ENCODE measurements around the gene TBCE. TPM values are rescaled to one million over a fixed set of nuclear protein-coding genes. Genes with fewer than 3 reads are reported as not detected.
"Not testable (repeated sequence)": the region's sequence is repeated elsewhere in the genome, so short reads cannot be mapped to it uniquely, and the experiment has no call there.

The TBCE gene
- total RNA-seq, 1 donor from 2014 or later: 41.3 TPM

DNA sequence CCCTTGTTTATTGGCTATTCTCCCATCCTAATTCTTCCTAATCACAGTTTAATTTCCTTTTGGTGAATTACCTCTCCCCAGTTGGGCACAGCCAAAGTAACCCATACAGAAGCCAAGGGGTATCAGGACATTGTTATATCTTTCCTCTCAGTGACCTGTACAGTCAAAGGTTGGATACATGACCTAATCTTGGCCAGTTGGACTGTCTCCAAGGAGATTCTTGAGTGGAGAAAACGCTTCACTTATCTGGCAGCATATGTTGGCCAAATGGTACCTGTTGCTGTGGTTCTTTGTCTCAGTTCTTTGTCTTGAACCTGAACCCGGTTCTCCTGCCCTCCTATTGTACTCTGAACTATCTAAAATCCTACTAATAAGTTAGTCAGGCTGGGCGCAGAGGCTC lies 15.3 kb upstream of the TBCE start:
- Mint-ChIP-seq H3K4me3 (no peak overlapping the region), H3K4me1 (peaks cover 1% of the 10 kb centered on the region), H3K27me3 (ENCODE audit: insufficient read depth, low read depth) (no peaks in the 10 kb centered on the region), H3K9me3 (no peaks in the 10 kb centered on the region), H3K36me3 (no peaks in the 10 kb centered on the region), H3K27ac (no peak overlapping the region)
- Histone ChIP-seq H3K9me3 (ENCODE audit: low read depth) (no peaks in the 10 kb centered on the region), H3F3A (ENCODE audit: low read depth) (peaks cover 10% of the 10 kb centered on the region), H4K20me1 (ENCODE audit: low read depth) (no peaks in the 10 kb centered on the region), H3K36me3 (no peaks in the 10 kb centered on the region), H3K79me2 (ENCODE audit: low read depth) (no peaks in the 10 kb centered on the region), H3K27me3 (no peaks in the 10 kb centered on the region), H3K27ac (no peak overlapping the region), H3K9ac (no peak overlapping the region), H2AFZ (replicated peaks) (no peak overlapping the region), H3K4me2 (no peak overlapping the region), H3K4me1 (peaks cover 2% of the 10 kb centered on the region), H3K4me3 (no peak overlapping the region)
- DNase-seq (ENCODE audit: low spot score): no peak
- no peak for TF ChIP-seq EZH2 (IDR thresholded peaks at IDR 0.05)
- TF ChIP-seq EZH2phosphoT487 (IDR thresholded peaks at IDR 0.05): no peak
- TF ChIP-seq, protein P1, sequence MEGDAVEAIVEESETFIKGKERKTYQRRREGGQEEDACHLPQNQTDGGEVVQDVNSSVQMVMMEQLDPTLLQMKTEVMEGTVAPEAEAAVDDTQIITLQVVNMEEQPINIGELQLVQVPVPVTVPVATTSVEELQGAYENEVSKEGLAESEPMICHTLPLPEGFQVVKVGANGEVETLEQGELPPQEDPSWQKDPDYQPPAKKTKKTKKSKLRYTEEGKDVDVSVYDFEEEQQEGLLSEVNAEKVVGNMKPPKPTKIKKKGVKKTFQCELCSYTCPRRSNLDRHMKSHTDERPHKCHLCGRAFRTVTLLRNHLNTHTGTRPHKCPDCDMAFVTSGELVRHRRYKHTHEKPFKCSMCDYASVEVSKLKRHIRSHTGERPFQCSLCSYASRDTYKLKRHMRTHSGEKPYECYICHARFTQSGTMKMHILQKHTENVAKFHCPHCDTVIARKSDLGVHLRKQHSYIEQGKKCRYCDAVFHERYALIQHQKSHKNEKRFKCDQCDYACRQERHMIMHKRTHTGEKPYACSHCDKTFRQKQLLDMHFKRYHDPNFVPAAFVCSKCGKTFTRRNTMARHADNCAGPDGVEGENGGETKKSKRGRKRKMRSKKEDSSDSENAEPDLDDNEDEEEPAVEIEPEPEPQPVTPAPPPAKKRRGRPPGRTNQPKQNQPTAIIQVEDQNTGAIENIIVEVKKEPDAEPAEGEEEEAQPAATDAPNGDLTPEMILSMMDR (IDR thresholded peaks at IDR 0.05): no peak

DNA sequence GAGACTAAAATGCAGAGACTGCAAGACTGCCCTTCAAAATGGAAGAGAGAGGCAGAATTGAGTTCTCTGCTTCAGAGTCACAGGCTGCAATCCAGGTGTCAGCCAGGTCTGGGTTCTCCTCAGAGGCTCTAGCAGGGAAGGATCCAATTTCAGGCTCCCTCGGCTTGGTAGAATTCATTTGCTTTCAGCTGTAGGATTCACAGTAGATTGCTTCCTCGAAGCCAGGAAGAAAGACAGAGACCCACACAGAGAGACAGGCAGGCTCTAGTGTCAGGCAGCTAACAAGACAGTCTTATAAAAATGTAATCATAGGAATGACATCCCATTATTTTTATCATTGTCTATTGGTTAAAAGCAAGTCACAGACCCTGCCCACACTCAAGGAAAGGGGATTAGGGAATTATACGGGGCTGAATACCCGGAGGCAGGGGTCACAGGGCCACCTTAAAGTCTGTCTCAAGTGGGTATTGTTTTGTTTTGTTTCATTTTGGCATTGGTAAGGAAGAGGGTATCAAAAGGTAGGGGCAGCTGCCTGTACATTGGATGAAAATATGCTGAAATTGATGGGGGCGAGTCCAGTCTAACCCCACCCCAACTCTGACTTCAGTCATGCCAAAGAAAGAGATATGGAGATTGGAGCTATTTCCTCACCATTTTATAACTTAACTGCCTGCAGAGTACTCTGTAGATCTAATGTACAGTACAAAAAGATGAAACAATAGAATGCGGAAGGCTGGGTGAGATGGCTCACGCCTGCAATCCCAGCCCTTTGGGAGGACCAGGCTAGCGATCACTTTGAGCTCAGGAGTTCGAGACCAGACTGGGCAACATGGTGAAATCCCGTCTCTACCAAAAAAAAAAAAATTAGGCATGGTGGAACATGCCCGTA lies 9.5 kb upstream of the TBCE start:
- H3K27me3 ChIP-seq: no peaks in the 10 kb centered on the region
- no peaks in the 10 kb centered on the region for H3K36me3 Mint-ChIP-seq
- H3K9me3 ChIP-seq (ENCODE audit: low read depth): no peaks in the 10 kb centered on the region
- no peaks in the 10 kb centered on the region for H3K36me3 ChIP-seq
- H3K9me3 Mint-ChIP-seq: no peaks in the 10 kb centered on the region
- no peak overlapping the region for H3K27ac ChIP-seq
- H3K9ac ChIP-seq: no peak overlapping the region
- DNase-seq (ENCODE audit: low spot score): peak; percentile 68
- peaks cover 15% of the 10 kb centered on the region for H3K4me1 ChIP-seq
- peak overlapping the region; percentile 55 for H3K4me2 ChIP-seq
- peak overlapping the region; percentile 12 for H3K4me3 ChIP-seq
- H3F3A ChIP-seq (ENCODE audit: low read depth): peaks cover 16% of the 10 kb centered on the region
- H3K4me3 Mint-ChIP-seq: peak overlapping the region; percentile 14
- peak overlapping the region; percentile 12 for H2AFZ ChIP-seq (replicated peaks)
- no peaks in the 10 kb centered on the region for H4K20me1 ChIP-seq (ENCODE audit: low read depth)
- no peaks in the 10 kb centered on the region for H3K79me2 ChIP-seq (ENCODE audit: low read depth)
- H3K27ac Mint-ChIP-seq: peak overlapping the region; percentile 9
- TF ChIP-seq EZH2 (IDR thresholded peaks at IDR 0.05): no peak
- TF ChIP-seq, protein P1 (IDR thresholded peaks at IDR 0.05): no peak
- TF ChIP-seq EZH2phosphoT487 (IDR thresholded peaks at IDR 0.05): no peak
- H3K4me1 Mint-ChIP-seq: peaks cover 14% of the 10 kb centered on the region
- no peaks in the 10 kb centered on the region for H3K27me3 Mint-ChIP-seq (ENCODE audit: insufficient read depth, low read depth)

DNA sequence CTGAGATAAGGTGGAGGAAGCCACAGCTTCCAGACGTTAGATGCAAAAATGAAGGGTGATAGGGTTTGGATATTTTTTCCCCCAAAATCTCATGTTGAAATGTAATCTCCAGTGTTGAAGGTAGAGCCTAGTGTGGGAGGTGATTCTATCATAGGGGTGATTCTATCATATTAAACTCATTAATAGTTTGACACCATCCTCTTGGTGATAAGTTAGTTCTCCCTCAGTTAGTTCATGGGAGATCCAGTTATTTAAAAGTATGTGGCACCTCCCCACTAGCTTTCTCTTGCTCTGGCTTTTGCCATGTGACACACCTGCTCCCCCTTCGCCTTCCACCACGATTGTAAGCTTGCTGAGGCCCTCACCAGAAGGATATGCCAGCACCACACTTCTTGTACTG lies 8.3 kb upstream of the TBCE start:
- Mint-ChIP-seq H3K36me3 (no peaks in the 10 kb centered on the region), H3K4me3 (no peak overlapping the region), H3K27ac (no peak overlapping the region), H3K9me3 (no peaks in the 10 kb centered on the region), H3K27me3 (ENCODE audit: insufficient read depth, low read depth) (no peaks in the 10 kb centered on the region), H3K4me1 (peaks cover 14% of the 10 kb centered on the region)
- Histone ChIP-seq H3K9ac (no peak overlapping the region), H3F3A (ENCODE audit: low read depth) (peaks cover 16% of the 10 kb centered on the region), H3K36me3 (no peaks in the 10 kb centered on the region), H3K4me3 (no peak overlapping the region), H2AFZ (replicated peaks) (no peak overlapping the region), H4K20me1 (ENCODE audit: low read depth) (no peaks in the 10 kb centered on the region), H3K27me3 (no peaks in the 10 kb centered on the region), H3K4me1 (peaks cover 15% of the 10 kb centered on the region), H3K9me3 (ENCODE audit: low read depth) (no peaks in the 10 kb centered on the region), H3K4me2 (no peak overlapping the region), H3K79me2 (ENCODE audit: low read depth) (no peaks in the 10 kb centered on the region), H3K27ac (no peak overlapping the region)
- no peak for TF ChIP-seq EZH2 (IDR thresholded peaks at IDR 0.05)
- TF ChIP-seq, protein P1 (IDR thresholded peaks at IDR 0.05): no peak
- no peak for TF ChIP-seq EZH2phosphoT487 (IDR thresholded peaks at IDR 0.05)
- DNase-seq (ENCODE audit: low spot score): no peak

DNA sequence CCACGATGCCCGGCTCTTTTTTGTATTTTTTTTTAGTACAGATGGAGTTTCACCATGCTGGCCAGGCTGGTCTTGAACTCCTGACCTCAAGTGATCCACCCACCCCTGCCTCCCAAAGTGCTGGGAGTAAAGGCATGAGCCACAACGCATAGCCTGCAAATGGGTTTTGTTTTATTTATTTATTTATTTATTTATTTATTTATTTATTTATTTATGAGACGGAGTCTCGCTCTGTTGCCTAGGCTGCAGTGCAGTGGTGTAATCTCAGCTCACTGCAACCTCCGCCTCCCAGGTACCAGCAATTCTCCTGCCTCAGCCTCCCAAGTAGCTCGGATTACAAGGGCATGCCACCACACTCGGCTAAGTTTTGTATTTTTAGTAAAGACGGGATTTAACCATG lies 3.0 kb upstream of the TBCE start:
- not testable (repeated sequence) for H3K27me3 Mint-ChIP-seq (ENCODE audit: insufficient read depth, low read depth)

More for the DNA sequence above, 3.0 kb upstream of the TBCE start:
- not testable (repeated sequence) for H3K9ac ChIP-seq; H4K20me1 ChIP-seq (ENCODE audit: low read depth); H3K9me3 Mint-ChIP-seq; H3K36me3 Mint-ChIP-seq; DNase-seq (ENCODE audit: low spot score); H2AFZ ChIP-seq (replicated peaks); H3K27ac Mint-ChIP-seq; H3K27me3 ChIP-seq; H3K9me3 ChIP-seq (ENCODE audit: low read depth); H3K36me3 ChIP-seq; H3K4me1 ChIP-seq; H3K27ac ChIP-seq; H3K4me3 Mint-ChIP-seq; H3K4me2 ChIP-seq; H3K4me3 ChIP-seq
- Histone ChIP-seq H3K79me2 (ENCODE audit: low read depth) (peaks cover 17% of the 10 kb centered on the region), H3F3A (ENCODE audit: low read depth) (peaks cover 13% of the 10 kb centered on the region)
- H3K4me1 Mint-ChIP-seq: peaks cover 15% of the 10 kb centered on the region

All from neural progenitor cell (in vitro differentiated cells).